ENCODE measurements around the gene SPON1.
A peak's percentile ranks its signal among the peaks of the same experiment; 100 is the strongest.
"Not testable (repeated sequence)": the region's sequence is repeated elsewhere in the genome, so short reads cannot be mapped to it uniquely, and the experiment has no call there.

SPON1 gene

GRCh38 chr11:14262271-14262846, 299.8 kb downstream of the SPON1 start:
- no peak overlapping the region for H3K27ac Mint-ChIP-seq
- DNase-seq (ENCODE audit: low spot score), result no peak

GRCh38 chr11:14264966-14265365, 302.4 kb downstream of the SPON1 start:
- DNase-seq (ENCODE audit: low spot score), result no peak
- Mint-ChIP-seq H3K4me3 (no peak overlapping the region), H3K4me1 (ENCODE audit: low read depth) (peaks cover 3% of the 10 kb centered on the region), H3K27ac (no peak overlapping the region), H3K9me3 (no peaks in the 10 kb centered on the region), H3K36me3 (ENCODE audit: low read depth) (peaks cover 15% of the 10 kb centered on the region), H3K27me3 (ENCODE audit: low read depth) (no peaks in the 10 kb centered on the region)

More at GRCh38 chr11:14262271-14262846, 299.8 kb downstream of the SPON1 start:
- Mint-ChIP-seq H3K9me3 (no peaks in the 10 kb centered on the region), H3K36me3 (ENCODE audit: low read depth) (peaks cover 12% of the 10 kb centered on the region), H3K4me1 (ENCODE audit: low read depth) (no peaks in the 10 kb centered on the region), H3K4me3 (no peak overlapping the region), H3K27me3 (ENCODE audit: low read depth) (no peaks in the 10 kb centered on the region)

- Mint-ChIP-seq H3K27me3 (ENCODE audit: low read depth) (no peaks in the 10 kb centered on the region), H3K27ac (no peak overlapping the region), H3K36me3 (ENCODE audit: low read depth) (peaks cover 15% of the 10 kb centered on the region), H3K4me3 (no peak overlapping the region), H3K4me1 (ENCODE audit: low read depth) (peaks cover 17% of the 10 kb centered on the region), H3K9me3 (no peaks in the 10 kb centered on the region)
- no peak for DNase-seq (ENCODE audit: low spot score)
Observed at GRCh38 chr11:14266622-14267021, 304.1 kb downstream of the SPON1 start.

- H3K27ac Mint-ChIP-seq, result no peak overlapping the region
- no peaks in the 10 kb centered on the region for H3K27me3 Mint-ChIP-seq (ENCODE audit: low read depth)
- no peaks in the 10 kb centered on the region for H3K9me3 Mint-ChIP-seq
- DNase-seq (ENCODE audit: low spot score), result no peak
- H3K4me3 Mint-ChIP-seq, result no peak overlapping the region
- peaks cover 25% of the 10 kb centered on the region for H3K4me1 Mint-ChIP-seq (ENCODE audit: low read depth)
- peaks cover 18% of the 10 kb centered on the region for H3K36me3 Mint-ChIP-seq (ENCODE audit: low read depth)
Observed at GRCh38 chr11:14267861-14268635, 305.5 kb downstream of the SPON1 start.

GRCh38 chr11:14269692-14270573, 307.4 kb downstream of the SPON1 start:
- no peaks in the 10 kb centered on the region for H3K27me3 Mint-ChIP-seq (ENCODE audit: low read depth)
- H3K27ac Mint-ChIP-seq, result no peak overlapping the region
- H3K9me3 Mint-ChIP-seq, result no peaks in the 10 kb centered on the region
- H3K4me1 Mint-ChIP-seq (ENCODE audit: low read depth), result peaks cover 25% of the 10 kb centered on the region
- no peak for DNase-seq (ENCODE audit: low spot score)
- H3K4me3 Mint-ChIP-seq, result peak overlapping the region; percentile 80
- peaks cover 21% of the 10 kb centered on the region for H3K36me3 Mint-ChIP-seq (ENCODE audit: low read depth)

- peaks cover 25% of the 10 kb centered on the region for H3K4me1 Mint-ChIP-seq (ENCODE audit: low read depth)
- peak overlapping the region; percentile 80 for H3K4me3 Mint-ChIP-seq
- peak overlapping the region; percentile 93 for H3K27ac Mint-ChIP-seq
- peak; percentile 44 for DNase-seq (ENCODE audit: low spot score)
- H3K27me3 Mint-ChIP-seq (ENCODE audit: low read depth), result no peaks in the 10 kb centered on the region
- peaks cover 3% of the 10 kb centered on the region for H3K9me3 Mint-ChIP-seq
- H3K36me3 Mint-ChIP-seq (ENCODE audit: low read depth), result peaks cover 16% of the 10 kb centered on the region
Observed at GRCh38 chr11:14270690-14271542, 308.4 kb downstream of the SPON1 start.

- peaks cover 29% of the 10 kb centered on the region for H3K4me1 Mint-ChIP-seq (ENCODE audit: low read depth)
- peaks cover 7% of the 10 kb centered on the region for H3K9me3 Mint-ChIP-seq
- no peaks in the 10 kb centered on the region for H3K27me3 Mint-ChIP-seq (ENCODE audit: low read depth)
- no peak overlapping the region for H3K27ac Mint-ChIP-seq
- H3K36me3 Mint-ChIP-seq (ENCODE audit: low read depth), result peaks cover 27% of the 10 kb centered on the region
- no peak for DNase-seq (ENCODE audit: low spot score)
- H3K4me3 Mint-ChIP-seq, result no peak overlapping the region
Observed at GRCh38 chr11:14273895-14274294, 311.4 kb downstream of the SPON1 start.

GRCh38 chr11:14275076-14275475, 312.6 kb downstream of the SPON1 start:
- Mint-ChIP-seq H3K4me3 (no peak overlapping the region), H3K27me3 (ENCODE audit: low read depth) (no peaks in the 10 kb centered on the region), H3K9me3 (peaks cover 7% of the 10 kb centered on the region), H3K36me3 (ENCODE audit: low read depth) (peaks cover 31% of the 10 kb centered on the region), H3K27ac (peak overlapping the region; percentile 26), H3K4me1 (ENCODE audit: low read depth) (peaks cover 25% of the 10 kb centered on the region)
- no peak for DNase-seq (ENCODE audit: low spot score)

- not testable (repeated sequence) for H3K4me1 Mint-ChIP-seq (ENCODE audit: low read depth); H3K27ac Mint-ChIP-seq; DNase-seq (ENCODE audit: low spot score); H3K27me3 Mint-ChIP-seq (ENCODE audit: low read depth); H3K4me3 Mint-ChIP-seq; H3K9me3 Mint-ChIP-seq
- H3K36me3 Mint-ChIP-seq (ENCODE audit: low read depth), result peaks cover 27% of the 10 kb centered on the region
Observed at GRCh38 chr11:14278869-14279268, 316.3 kb downstream of the SPON1 start.

GRCh38 chr11:14288189-14288935, 325.8 kb downstream of the SPON1 start:
- H3K27me3 Mint-ChIP-seq (ENCODE audit: low read depth), result no peaks in the 10 kb centered on the region
- DNase-seq (ENCODE audit: low spot score), result no peak
- H3K27ac Mint-ChIP-seq, result peak overlapping the region; percentile 89
- no peaks in the 10 kb centered on the region for H3K9me3 Mint-ChIP-seq
- peaks cover 43% of the 10 kb centered on the region for H3K36me3 Mint-ChIP-seq (ENCODE audit: low read depth)
- H3K4me1 Mint-ChIP-seq (ENCODE audit: low read depth), result peaks cover 23% of the 10 kb centered on the region
- peak overlapping the region; percentile 57 for H3K4me3 Mint-ChIP-seq

- peaks cover 23% of the 10 kb centered on the region for H3K4me1 Mint-ChIP-seq (ENCODE audit: low read depth)
- DNase-seq (ENCODE audit: low spot score), result no peak
- no peak overlapping the region for H3K4me3 Mint-ChIP-seq
- H3K27me3 Mint-ChIP-seq (ENCODE audit: low read depth), result no peaks in the 10 kb centered on the region
- H3K9me3 Mint-ChIP-seq, result no peaks in the 10 kb centered on the region
- peak overlapping the region; percentile 35 for H3K27ac Mint-ChIP-seq
- peaks cover 56% of the 10 kb centered on the region for H3K36me3 Mint-ChIP-seq (ENCODE audit: low read depth)
Observed at GRCh38 chr11:14290422-14290821, 327.9 kb downstream of the SPON1 start.

- Mint-ChIP-seq H3K27me3 (ENCODE audit: low read depth) (no peaks in the 10 kb centered on the region), H3K9me3 (no peaks in the 10 kb centered on the region), H3K36me3 (ENCODE audit: low read depth) (peaks cover 6% of the 10 kb centered on the region), H3K4me3 (no peak overlapping the region), H3K27ac (no peak overlapping the region), H3K4me1 (ENCODE audit: low read depth) (peaks cover 5% of the 10 kb centered on the region)
- no peak for DNase-seq (ENCODE audit: low spot score)
Observed at GRCh38 chr11:14299921-14300320, 337.4 kb downstream of the SPON1 start.

Measured in T-helper 2 cell treated with Interferon-gamma antibody and Interleukin-4, amounts not matched to agents 5 μg/mL and 100 μg/mL, for 36 hours (primary cell).